Heart right ventricle (tissue), 16 donors: ENCODE results near the gene FEM1C. TPM values are rescaled to one million over a fixed set of nuclear protein-coding genes. Genes with fewer than 3 reads are reported as not detected.

ENCODE experiments used
- ATAC-seq, 8 donors: fragments of 200-7000 bp; cut with Tn5 transposase; one replicate each; pipeline ENCODE4 v1.9.1; 2020; ENCODE audit warnings: mild to moderate bottlenecking in 8 of 8, moderate library complexity in 8 of 8, moderate number of reproducible peaks in 1 of 8
- DNase-seq, 2 donors: peaks; one replicate each; pipeline ENCODE4 v3.0.0-alpha.2; 2020
- H3K27ac ChIP-seq, 10 donors: fragments of 200-600 bp; sonication (generic) in 2 of 10; one replicate each; pipeline versions ENCODE4 v1.5.0 to v1.8.0; 2020 to 2022; ENCODE audit warnings: mild to moderate bottlenecking in 3 of 10
- H3K27me3 ChIP-seq, 7 donors: fragments of 200-600 bp; one replicate each; pipeline ENCODE4 v1.8.0; 2021 to 2022; ENCODE audit warnings: mild to moderate bottlenecking in 2 of 7
- H3K36me3 ChIP-seq, 9 donors: fragments of 200-600 bp; sonication (generic) in 1 of 9; one replicate each; pipeline versions ENCODE4 v1.5.0 to v1.8.0; 2020 to 2022; ENCODE audit warnings: mild to moderate bottlenecking in 2 of 9
- H3K4me1 ChIP-seq, 9 donors: fragments of 200-600 bp; sonication (generic) in 1 of 9; one replicate each; pipeline versions ENCODE4 v1.5.0 to v1.8.0; 2020 to 2022; ENCODE audit warnings: mild to moderate bottlenecking in 4 of 9
- H3K4me3 ChIP-seq, 10 donors: fragments of 200-600 bp; sonication (generic) in 2 of 10; one replicate each; pipeline versions ENCODE4 v1.5.0 to v1.8.0; 2020 to 2022; ENCODE audit warnings: mild to moderate bottlenecking in 7 of 10, moderate library complexity in 2 of 10
- H3K9me3 ChIP-seq, 11 donors: fragments of 200-600 bp in 10 of 11; sonication (generic) in 2 of 11; one replicate each; pipeline versions ENCODE4 v1.5.0 to v1.8.0; 2013 to 2022; ENCODE audit warnings: mild to moderate bottlenecking in 2 of 11, control low read depth in 1 of 11, moderate library complexity in 1 of 11
- CTCF ChIP-seq, 9 donors: fragments of 200-600 bp; sonication (generic) in 2 of 9; IDR thresholded peaks; one replicate each; pipeline versions ENCODE4 v1.5.0 to v1.8.0; 2021 to 2022; ENCODE audit warnings: antibody characterized with exemption in 9 of 9, mild to moderate bottlenecking in 5 of 9, moderate library complexity in 1 of 9
- WGBS, 2 donors: extraction: QIAGEN DNeasy Blood & Tissue Kit; methylation state at CpG; one replicate each; pipeline ENCODE4 v1.1.7; 2013; ENCODE audit warnings: inconsistent platforms in 1 of 2; 5-methylcytosine and 5-hydroxymethylcytosine counted together
- intact Hi-C, 10 donors: fragments of 100-400 bp; cut with DNase I; formaldehyde crosslinking; loops; one replicate each; pipeline versions ENCODE4 v1.11.1 to v1.14.2; 2022
- polyA plus RNA-seq, 2 donors: library from polyadenylated mRNA; stranded (reverse); fragments of 200-250 nt; gene quantifications; one replicate each; pipeline ENCODE4 v1.2.3, GENCODE V29; 2013
- total RNA-seq, 10 donors: library from RNA; stranded (reverse); fragmentation: NEBNext Ultra II Directional in 3 of 10; extraction: Animal tissue kit (Norgen Biotek cat#: 25700) in 3 of 10; gene quantifications; one replicate each; pipeline versions ENCODE4 v1.2.1 to v1.2.4, GENCODE V29; 2021 to 2023
- donor health status: Arrhythmogenic right ventricular cardiomyopathy.
- donor health status: ischemic (EF 13 %, LVEDD 7.1; RV severe dilation, severe dysfunction).
- donor health status: healthy with polysubstance abuse.
- donor health status: DM: no; HTN: yes; CAD: no.
- donor health status: DM: no; HTN: no; CAD: no.
- donor health status: ischemic (EF 25% LVEDD 6.9; RV normal size, moderate dysfunction).
- donor health status: ischemic (EF 25% LVEDD 5.7; RV mildly dilated, moderate dysfunction).
- donor health status: healthy.
- donor health status: DM: yes; HTN: yes; CAD: no.
- donor health status: Ischemic cardiomyopathy.
- donor health status: ischemic (EF 35%, LVEDD 5.7; RV mildly dilated, moderate dysfunction).
- donor health status: nonischemic (EF 11% LVEDD 7.7; RV severe dilation, severe dysfunction).
- donor health status: DM: yes; HTN: yes; CAD: no.
- donor health status: PGD.
- donor health status: ischemic (EF 29% LVEDD 5.4; RV normal size, mild dysfunction).
- donor health status: nonischemic (EF 23%, LVEDD 6.1; RV moderate dilation, normal function).

FEM1C gene
- total and polyA plus RNA-seq, 12 donors = 17.8 to 72.2 (median 53.9) TPM

DNA sequence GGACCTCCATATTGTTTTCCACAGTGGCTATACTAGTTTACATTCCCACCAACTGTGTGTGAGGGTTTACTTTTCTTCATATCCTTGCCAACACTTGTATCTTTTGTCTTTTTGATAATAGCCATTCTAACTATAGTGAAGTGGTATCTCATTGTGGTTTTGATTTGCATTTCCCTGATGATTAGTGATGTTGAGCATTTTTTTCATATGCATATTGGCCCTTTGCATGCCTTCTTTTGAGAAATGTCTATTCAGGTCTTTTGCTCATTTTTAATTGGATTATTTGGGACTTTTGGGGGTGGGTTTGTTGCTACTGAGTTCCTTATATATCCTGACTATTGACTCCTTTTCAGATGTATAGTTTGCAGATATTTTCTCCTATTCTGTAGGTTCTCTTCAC lies 44.4 kb downstream of the FEM1C start:
- Histone ChIP-seq H3K4me3 (no peak overlapping the region), H3K27me3 (no peaks in the 10 kb centered on the region), H3K4me1 (peaks cover 0 to 27% (median 6%) of the 10 kb centered on the region in 9 donors), H3K9me3 (no peaks in the 10 kb centered on the region), H3K36me3 (no peaks in the 10 kb centered on the region), H3K27ac (no peak overlapping the region)
- DNase-seq = no peak
- no peak for ATAC-seq
- no peak for TF ChIP-seq CTCF (IDR thresholded peaks at IDR 0.05)
- intact Hi-C loops = no loop called here

GRCh38 chr5:115496936-115497576 lies 47.5 kb downstream of the FEM1C start:
- intact Hi-C loops = loop anchor here in 3 of 10 donors (5.0 kb wide), 1 partner anchor 35 kb away; no protein-coding TSS in a partner anchor
- ATAC-seq = peak in 6 of 8 donors; percentile 45 to 83 (median 66)
- 55 to 62% methylated on average over 5 of the region's 5 CpGs for WGBS, 2 donors

DNA sequence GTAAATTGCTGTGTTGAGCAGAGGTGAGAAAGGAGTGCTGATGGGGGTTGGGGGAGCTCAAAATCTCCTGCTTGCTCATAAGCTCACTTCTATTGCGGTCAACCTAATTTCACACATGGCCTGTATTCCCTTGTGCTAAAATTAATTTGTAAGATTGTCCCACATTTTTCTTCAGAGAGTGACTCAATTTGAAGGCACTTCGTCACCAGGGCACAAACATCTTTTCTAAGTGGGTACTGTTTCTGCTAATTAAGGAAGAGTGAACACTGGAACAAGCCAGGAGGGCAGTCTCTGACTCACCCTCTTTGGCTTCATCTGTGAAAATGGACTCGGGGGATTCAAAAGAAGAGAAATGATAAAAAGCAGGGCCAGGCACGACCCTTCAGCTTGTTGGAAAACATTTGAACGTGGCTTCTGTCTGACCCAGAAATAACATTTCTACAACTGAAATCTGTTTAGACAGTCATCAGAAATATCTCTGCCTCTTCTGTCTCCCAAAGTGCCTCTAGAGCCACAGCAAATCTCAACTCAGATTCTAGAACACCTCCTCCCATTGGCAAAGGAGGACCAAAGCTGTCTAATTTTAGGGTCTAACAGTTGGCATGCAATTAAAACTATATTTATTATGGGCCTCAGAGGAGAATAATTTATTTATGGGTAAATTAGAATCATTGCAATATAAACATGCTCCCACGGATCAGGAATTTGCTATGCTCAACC lies 49.8 kb downstream of the FEM1C start:
- Histone ChIP-seq H3K27me3 (no peaks in the 10 kb centered on the region), H3K4me3 (no peak overlapping the region), H3K36me3 (no peaks in the 10 kb centered on the region), H3K4me1 (peaks cover 3 to 23% (median 18%) of the 10 kb centered on the region in 9 donors), H3K9me3 (no peaks in the 10 kb centered on the region), H3K27ac (peak overlapping the region in 5 of 10 donors; percentile 2 to 34 (median 17))
- DNase-seq = no peak
- intact Hi-C loops = loop anchor here in 3 of 10 donors (5.0 kb wide), 1 partner anchor 32 kb away; no protein-coding TSS in a partner anchor
- no peak for TF ChIP-seq CTCF (IDR thresholded peaks at IDR 0.05)
- peak in 6 of 8 donors; percentile 38 to 91 (median 64) for ATAC-seq
- WGBS, 2 donors = 51 to 52% methylated on average over 6 of the region's 6 CpGs

More at GRCh38 chr5:115496936-115497576, 47.5 kb downstream of the FEM1C start:
- Histone ChIP-seq H3K27me3 (no peaks in the 10 kb centered on the region), H3K36me3 (no peaks in the 10 kb centered on the region), H3K27ac (no peak overlapping the region), H3K4me3 (no peak overlapping the region), H3K9me3 (no peaks in the 10 kb centered on the region), H3K4me1 (peaks cover 3 to 35% (median 19%) of the 10 kb centered on the region in 9 donors)
- DNase-seq = peak in 1 of 2 donors; percentile 31
- TF ChIP-seq CTCF (IDR thresholded peaks at IDR 0.05) = no peak

- peaks cover 3 to 19% (median 10%) of the 10 kb centered on the region in 9 donors for H3K4me1 ChIP-seq
- DNase-seq (no peak), ATAC-seq (no peak)
- 90 to 93% methylated on average over 2 of the region's 2 CpGs for WGBS, 2 donors
- H3K36me3 ChIP-seq = no peaks in the 10 kb centered on the region
- no peaks in the 10 kb centered on the region for H3K9me3 ChIP-seq
- H3K27me3 ChIP-seq = no peaks in the 10 kb centered on the region
- no peak for TF ChIP-seq CTCF (IDR thresholded peaks at IDR 0.05)
- H3K27ac ChIP-seq = no peak overlapping the region
- no peak overlapping the region for H3K4me3 ChIP-seq
- intact Hi-C loops = no loop called here
Observed at GRCh38 chr5:115490596-115490995, 54.0 kb downstream of the FEM1C start.
